Endothelial cell of umbilical vein (primary cell): ENCODE measurements around the gene CLCC1. TPM values are rescaled to one million over a fixed set of nuclear protein-coding genes. Genes with fewer than 3 reads are reported as not detected.

Experiments
- BruUV-seq: library from RNA; stranded (reverse); fragments of 400-500 nt; replicated peaks from 2 replicates; lab custom pipeline; 2021; lab: Mats Ljungman, UMichigan
- CTCF ChIA-PET: fragments of 300-600, 350-600 bp; sonication (Branson Sonifier 250); formaldehyde crosslinking; loops from one replicate; lab custom pipeline; 2021; ENCODE audit warnings: antibody characterized with exemption, inconsistent platforms; lab: Charles Lee
- POLR2A ChIA-PET: fragments of 300-600, 350-600 bp; sonication (Branson Sonifier 250); formaldehyde crosslinking; loops from one replicate; lab custom pipeline; 2021; ENCODE audit warnings: antibody characterized with exemption, inconsistent platforms; lab: Charles Lee
- DNase-seq: peaks from one replicate; pipeline ENCODE4 v3.0.0-alpha.2; 2011; ENCODE audit warnings: low read depth, low spot score
- FAIRE-seq: peaks from 2 replicates; lab custom pipeline; 2011; peaks lifted over from hg19 to GRCh38; lab: Jason Lieb, UNC
- H2AFZ ChIP-seq: 2 replicates; pipeline ENCODE4 v1.6.0; 2012; ENCODE audit warnings: low read depth, low read length, control low read depth, inconsistent platforms
- H3K27ac ChIP-seq: 2 replicates; pipeline ENCODE4 v1.5.1; 2011; ENCODE audit warnings: low read depth, mild to moderate bottlenecking, control low read depth, low read length, moderate library complexity; ENCODE audit not compliant: insufficient read depth
- H3K27me3 ChIP-seq, 2 experiments: 2 replicates each; pipeline versions ENCODE4 v1.6.0 to v1.6.1; 2011; ENCODE audit warnings: low read length in 2 of 2, mixed read lengths in 1 of 2; ENCODE audit not compliant: control insufficient read depth in 2 of 2, insufficient read depth in 2 of 2
- H3K36me3 ChIP-seq, 2 experiments: 2 replicates in 1 of 2; 3 replicates in 1 of 2; pipeline ENCODE4 v1.5.1; 2011; ENCODE audit warnings: low read length in 2 of 2, mild to moderate bottlenecking in 1 of 2, moderate library complexity in 1 of 2; ENCODE audit not compliant: control insufficient read depth in 2 of 2, insufficient read depth in 2 of 2; ENCODE audit errors: extremely low read depth in 1 of 2
- H3K4me1 ChIP-seq: 3 replicates; pipeline ENCODE4 v1.5.1; 2011; ENCODE audit warnings: mild to moderate bottlenecking, low read length; ENCODE audit not compliant: control insufficient read depth, insufficient read depth; ENCODE audit errors: extremely low read depth
- H3K4me2 ChIP-seq: 2 replicates; pipeline ENCODE4 v1.6.1; 2011; ENCODE audit warnings: low read length, control low read depth, mixed read lengths; ENCODE audit not compliant: insufficient read depth
- H3K4me3 ChIP-seq, 3 experiments: fragments of 200-600 bp in 1 of 3; sonication (generic), shearing (Covaris generic) in 1 of 3; replicated peaks in 1 of 3; 2 replicates each; pipeline ENCODE4 v1.5.1; 2011 to 2016; ENCODE audit warnings: control low read depth in 3 of 3, low read length in 3 of 3, mild to moderate bottlenecking in 2 of 3, inconsistent platforms in 1 of 3, low read depth in 1 of 3, moderate library complexity in 1 of 3; ENCODE audit not compliant: insufficient read depth in 1 of 3
- H3K79me2 ChIP-seq: 2 replicates; pipeline ENCODE4 v1.6.0; 2012; ENCODE audit warnings: low read length, inconsistent platforms; ENCODE audit not compliant: control insufficient read depth, insufficient read depth
- H3K9ac ChIP-seq: replicated peaks from 2 replicates; pipeline ENCODE3; 2011; ENCODE audit warnings: low read length, control low read depth; ENCODE audit not compliant: insufficient read depth; ENCODE audit errors: extremely low read depth
- H3K9me1 ChIP-seq: replicated peaks from 3 replicates; pipeline ENCODE4 v1.6.0; 2011; ENCODE audit warnings: mild to moderate bottlenecking, low read length; ENCODE audit not compliant: control insufficient read depth, insufficient read depth; ENCODE audit errors: extremely low read depth
- H3K9me3 ChIP-seq: replicated peaks from 2 replicates; pipeline ENCODE4 v1.5.1; 2012; ENCODE audit warnings: low read length, inconsistent platforms; ENCODE audit not compliant: control insufficient read depth, insufficient read depth
- H4K20me1 ChIP-seq: replicated peaks from 2 replicates; pipeline ENCODE3; 2011; ENCODE audit warnings: mild to moderate bottlenecking, low read length; ENCODE audit not compliant: control insufficient read depth, insufficient read depth; ENCODE audit errors: extremely low read depth
- EZH2 ChIP-seq: IDR thresholded peaks from 2 replicates; pipeline ENCODE4 v1.6.1; 2012; ENCODE audit warnings: borderline replicate concordance, low read depth, mild to moderate bottlenecking, moderate library complexity, low read length, inconsistent platforms; ENCODE audit not compliant: severe bottlenecking
- FOS ChIP-seq: IDR thresholded peaks from 2 replicates; pipeline ENCODE4 v1.6.1; 2011; ENCODE audit warnings: mild to moderate bottlenecking, low read length, moderate library complexity, borderline replicate concordance; ENCODE audit not compliant: insufficient read depth
- GATA2 ChIP-seq: IDR thresholded peaks from 2 replicates; pipeline ENCODE4 v1.7.0; 2011; ENCODE audit warnings: low read depth, mild to moderate bottlenecking, moderate library complexity, mixed read lengths, low read length; ENCODE audit not compliant: insufficient read length, insufficient read depth
- JUN ChIP-seq: IDR thresholded peaks from 2 replicates; pipeline ENCODE4 v1.6.1; 2011; ENCODE audit warnings: borderline replicate concordance, low read depth; ENCODE audit not compliant: insufficient read length, insufficient read depth
- MAX ChIP-seq: IDR thresholded peaks from 2 replicates; pipeline ENCODE4 v1.6.1; 2011; ENCODE audit not compliant: insufficient read depth, insufficient read length
- MYC ChIP-seq: IDR thresholded peaks from one replicate; pipeline ENCODE4 v1.6.1; 2011; ENCODE audit warnings: mild to moderate bottlenecking, low read depth, low read length
- POLR2A ChIP-seq: IDR thresholded peaks from 2 replicates; pipeline ENCODE4 v1.6.1; 2012; ENCODE audit warnings: low read depth, mild to moderate bottlenecking, control low read depth, low read length
- POLR2AphosphoS5 ChIP-seq: IDR thresholded peaks from 2 replicates; pipeline ENCODE4 v1.6.1; 2012; ENCODE audit warnings: low read depth, mild to moderate bottlenecking, control low read depth, low read length, moderate library complexity; ENCODE audit not compliant: insufficient read depth
- dilution Hi-C: fragments of 300-500 bp; cut with MboI; formaldehyde crosslinking; loops from one replicate; pipeline ENCODE4 v1.15.0; 2019; ENCODE audit warnings: low sequenced_read_pairs; ENCODE audit not compliant: extremely low pct_ligation_motif_present
- intact Hi-C: fragments of 100-400 bp; cut with micrococcal nuclease; formaldehyde crosslinking; loops from one replicate; pipeline ENCODE4 v1.10.0; 2022
- polyA plus RNA-seq, 4 experiments: library from polyadenylated mRNA; depleted of rRNA in 3 of 4; stranded (reverse) in 3 of 4; unstranded in 1 of 4; fragments of >200 nt; gene quantifications; 2 replicates each; pipeline versions ENCODE4 v1.2.1 to v1.2.3, GENCODE V29; 2011 to 2012; ENCODE audit warnings: missing spikeins in 1 of 4
- total RNA-seq: library from RNA; stranded (reverse); gene quantifications from 2 replicates; pipeline ENCODE4 v1.2.3, GENCODE V29; 2021
- TF ChIP-seq, protein P1 (sequence below), 2 donors: IDR thresholded peaks; 1 replicate in 1 of 2; 2 replicates in 1 of 2; pipeline ENCODE4 v1.5.1; 2011; ENCODE audit warnings: low read length in 2 of 2, mild to moderate bottlenecking in 2 of 2, moderate library complexity in 2 of 2, control low read depth in 1 of 2, inconsistent platforms in 1 of 2, low read depth in 1 of 2; ENCODE audit not compliant: insufficient read depth in 1 of 2; ENCODE audit errors: extremely low read depth in 1 of 2

CLCC1 gene
- total and polyA plus RNA-seq, 2 donors (not counting 3 experiments of a cell fraction or from before 2014, with no cell fraction given) = 15.7 to 28.8 TPM

DNA sequence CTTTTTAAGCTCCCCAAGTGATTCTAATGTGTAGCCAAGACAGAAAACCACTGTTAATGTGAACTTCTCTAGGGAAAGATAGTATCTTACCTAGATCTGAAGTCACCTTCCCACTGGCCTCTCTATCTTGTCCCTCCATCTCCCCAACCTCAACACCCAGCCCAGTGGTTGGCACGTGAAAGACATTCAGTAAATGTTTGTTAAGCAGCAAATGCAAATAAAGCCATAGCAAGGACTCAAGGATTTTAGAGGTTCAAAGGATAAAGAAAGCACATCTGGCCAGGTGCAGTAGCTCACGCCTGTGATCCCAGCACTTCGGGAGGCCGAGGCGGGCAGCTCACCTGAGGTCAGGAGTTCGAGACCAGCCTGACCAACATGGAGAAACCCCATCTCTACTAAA lies 9.8 kb downstream of the CLCC1 start:
- no peak overlapping the region for H3K27ac ChIP-seq
- DNase-seq (no peak), FAIRE-seq (no peak)
- H3K4me1 ChIP-seq = peaks cover 4% of the 10 kb centered on the region
- H3K9me1 ChIP-seq = no peaks in the 10 kb centered on the region
- no TSS peak for BruUV-seq
- peaks cover 33% of the 10 kb centered on the region for H3K79me2 ChIP-seq
- no peak overlapping the region for H3K4me2 ChIP-seq
- no peak overlapping the region for H2AFZ ChIP-seq
- H4K20me1 ChIP-seq = no peaks in the 10 kb centered on the region
- intact Hi-C loops (no loop called here), dilution Hi-C loops (no loop called here)
- CTCF ChIA-PET = interaction anchor here (0.7 to 1.6 kb wide), 2 partner anchors 10 to 60 kb away, joined by 3 to 4 read pairs; partner anchors contain the start of gene CLCC1
- POLR2A ChIA-PET = no interaction called here
- H3K9me3 ChIP-seq = no peaks in the 10 kb centered on the region
- no peaks in the 10 kb centered on the region for H3K27me3 ChIP-seq
- TF ChIP-seq GATA2 (no peak), JUN (no peak), MYC (no peak), POLR2AphosphoS5 (no peak), FOS (no peak), EZH2 (no peak), MAX (no peak), POLR2A (no peak)
- TF ChIP-seq, protein P1, sequence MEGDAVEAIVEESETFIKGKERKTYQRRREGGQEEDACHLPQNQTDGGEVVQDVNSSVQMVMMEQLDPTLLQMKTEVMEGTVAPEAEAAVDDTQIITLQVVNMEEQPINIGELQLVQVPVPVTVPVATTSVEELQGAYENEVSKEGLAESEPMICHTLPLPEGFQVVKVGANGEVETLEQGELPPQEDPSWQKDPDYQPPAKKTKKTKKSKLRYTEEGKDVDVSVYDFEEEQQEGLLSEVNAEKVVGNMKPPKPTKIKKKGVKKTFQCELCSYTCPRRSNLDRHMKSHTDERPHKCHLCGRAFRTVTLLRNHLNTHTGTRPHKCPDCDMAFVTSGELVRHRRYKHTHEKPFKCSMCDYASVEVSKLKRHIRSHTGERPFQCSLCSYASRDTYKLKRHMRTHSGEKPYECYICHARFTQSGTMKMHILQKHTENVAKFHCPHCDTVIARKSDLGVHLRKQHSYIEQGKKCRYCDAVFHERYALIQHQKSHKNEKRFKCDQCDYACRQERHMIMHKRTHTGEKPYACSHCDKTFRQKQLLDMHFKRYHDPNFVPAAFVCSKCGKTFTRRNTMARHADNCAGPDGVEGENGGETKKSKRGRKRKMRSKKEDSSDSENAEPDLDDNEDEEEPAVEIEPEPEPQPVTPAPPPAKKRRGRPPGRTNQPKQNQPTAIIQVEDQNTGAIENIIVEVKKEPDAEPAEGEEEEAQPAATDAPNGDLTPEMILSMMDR (IDR thresholded peaks at IDR 0.05; ENCODE audit: extremely low read depth in 1 of 2, insufficient read depth in 1 of 2, low read depth in 1 of 2, low read length in 2 of 2) = no peak
- no peak overlapping the region for H3K9ac ChIP-seq
- no peaks in the 10 kb centered on the region for H3K36me3 ChIP-seq
- H3K4me3 ChIP-seq = no peak overlapping the region
